ENCODE measurements around the gene HHATL. TPM values are rescaled to one million over a fixed set of nuclear protein-coding genes. Genes with fewer than 3 reads are reported as not detected.
A peak's percentile ranks its signal among the peaks of the same experiment; 100 is the strongest.

Gene HHATL
- total and polyA plus RNA-seq, 4 donors = 1.4 to 1.5 TPM; not detected in 2

DNA sequence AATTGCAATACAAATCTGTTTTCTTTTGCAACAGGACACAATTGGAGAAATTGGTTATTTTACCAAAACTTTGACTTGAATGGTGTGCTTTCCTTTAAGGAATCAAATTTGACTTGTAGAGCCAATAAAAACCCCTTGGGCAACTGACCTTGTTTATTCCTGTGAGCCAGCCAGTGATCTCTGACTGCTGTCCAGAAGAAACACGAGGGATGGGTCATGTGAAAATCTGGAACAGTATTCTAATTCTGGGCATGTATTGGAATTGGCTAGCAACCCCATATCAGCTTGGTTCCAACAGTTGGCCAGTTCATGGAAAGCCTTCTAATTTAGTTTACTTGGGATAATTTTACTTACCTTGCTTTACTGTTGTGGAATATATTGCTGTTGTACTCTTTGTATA, 19.1 kb upstream of the HHATL start:
- Histone ChIP-seq H3K36me3 (ENCODE audit: control insufficient read depth in 1 of 2, insufficient read depth in 2 of 2, low read length in 1 of 2) (no peaks in the 10 kb centered on the region), H3K27me3 (ENCODE audit: control insufficient read depth in 1 of 2, insufficient read depth in 2 of 2, low read length in 1 of 2) (no peaks in the 10 kb centered on the region), H3K4me1 (ENCODE audit: control insufficient read depth in 1 of 2, insufficient read depth in 2 of 2, low read length in 2 of 2) (no peaks in the 10 kb centered on the region), H3K27ac (ENCODE audit: low read depth in 1 of 2, low read length in 2 of 2) (no peak overlapping the region), H3K4me3 (ENCODE audit: low read length in 2 of 2) (no peak overlapping the region), H3K9me3 (ENCODE audit: control insufficient read depth, low read length) (no peaks in the 10 kb centered on the region)
- WGBS, 2 donors = 7 to 10% methylated on average over 1 of the region's 1 CpG
- no peak for DNase-seq
- intact Hi-C loops (cut with DNase I) = no loop called here
- peak; percentile 74 for ATAC-seq (ENCODE audit: low FRiP score)

DNA sequence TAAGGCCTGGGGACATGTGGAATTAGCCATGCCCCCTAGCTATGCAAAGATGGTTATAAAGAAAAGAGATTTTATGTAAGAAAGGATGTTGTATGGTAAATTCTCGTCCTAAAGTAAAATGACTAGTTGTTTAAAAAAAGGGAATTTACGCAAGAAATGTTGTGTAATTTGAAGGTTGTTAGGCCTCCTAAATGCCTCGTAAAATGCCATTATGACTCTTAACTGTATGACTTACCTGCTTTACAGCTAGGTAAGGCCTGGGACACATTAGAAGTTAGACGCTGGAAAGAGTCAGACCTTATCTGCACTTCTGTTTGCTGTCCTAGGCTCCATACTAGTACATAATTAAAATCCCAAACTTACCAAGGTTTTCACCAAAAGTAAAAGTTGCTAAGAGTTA, 17.5 kb upstream of the HHATL start:
- 94 to 95% methylated on average over 4 of the region's 4 CpGs for WGBS, 2 donors
- no peak for ATAC-seq (ENCODE audit: low FRiP score)

DNA sequence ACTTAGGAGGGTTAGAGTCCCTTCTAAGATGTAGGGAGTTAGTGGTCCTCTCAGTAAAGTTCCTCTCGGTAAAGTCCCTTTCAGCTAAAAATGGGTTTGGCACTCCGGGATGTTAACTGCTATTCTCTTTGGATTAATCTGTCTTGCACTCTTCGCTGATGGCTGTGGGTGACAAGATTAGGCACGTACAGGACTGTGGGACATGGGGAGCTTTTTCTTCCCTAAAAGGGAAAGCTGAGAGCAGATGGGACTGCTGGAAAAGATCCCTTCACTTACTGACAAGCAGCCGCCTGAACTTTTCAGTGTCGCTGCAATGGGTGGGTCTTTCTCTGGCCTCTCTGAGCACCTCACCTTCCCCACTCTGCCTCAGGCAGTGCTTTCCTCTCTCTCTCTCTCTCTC, 16.4 kb upstream of the HHATL start:
- DNase-seq (no peak), ATAC-seq (ENCODE audit: low FRiP score) (no peak)
- intact Hi-C loops (cut with DNase I) = no loop called here
- 86 to 88% methylated on average over 6 of the region's 6 CpGs for WGBS, 2 donors
- H3K36me3 ChIP-seq (ENCODE audit: control insufficient read depth in 1 of 2, insufficient read depth in 2 of 2, low read length in 1 of 2) = no peaks in the 10 kb centered on the region
- no peaks in the 10 kb centered on the region for H3K4me1 ChIP-seq (ENCODE audit: control insufficient read depth in 1 of 2, insufficient read depth in 2 of 2, low read length in 2 of 2)
- H3K4me3 ChIP-seq (ENCODE audit: low read length in 2 of 2) = no peak overlapping the region
- H3K27me3 ChIP-seq (ENCODE audit: control insufficient read depth in 1 of 2, insufficient read depth in 2 of 2, low read length in 1 of 2) = no peaks in the 10 kb centered on the region
- no peaks in the 10 kb centered on the region for H3K9me3 ChIP-seq (ENCODE audit: control insufficient read depth, low read length)
- no peak overlapping the region for H3K27ac ChIP-seq (ENCODE audit: low read depth in 1 of 2, low read length in 2 of 2)

More for the DNA sequence above, 17.5 kb upstream of the HHATL start:
- Histone ChIP-seq H3K4me1 (ENCODE audit: control insufficient read depth in 1 of 2, insufficient read depth in 2 of 2, low read length in 2 of 2) (no peaks in the 10 kb centered on the region), H3K36me3 (ENCODE audit: control insufficient read depth in 1 of 2, insufficient read depth in 2 of 2, low read length in 1 of 2) (no peaks in the 10 kb centered on the region), H3K4me3 (ENCODE audit: low read length in 2 of 2) (no peak overlapping the region), H3K27me3 (ENCODE audit: control insufficient read depth in 1 of 2, insufficient read depth in 2 of 2, low read length in 1 of 2) (no peaks in the 10 kb centered on the region), H3K27ac (ENCODE audit: low read depth in 1 of 2, low read length in 2 of 2) (no peak overlapping the region), H3K9me3 (ENCODE audit: control insufficient read depth, low read length) (no peaks in the 10 kb centered on the region)
- no peak for DNase-seq
- intact Hi-C loops (cut with DNase I) = no loop called here

DNA sequence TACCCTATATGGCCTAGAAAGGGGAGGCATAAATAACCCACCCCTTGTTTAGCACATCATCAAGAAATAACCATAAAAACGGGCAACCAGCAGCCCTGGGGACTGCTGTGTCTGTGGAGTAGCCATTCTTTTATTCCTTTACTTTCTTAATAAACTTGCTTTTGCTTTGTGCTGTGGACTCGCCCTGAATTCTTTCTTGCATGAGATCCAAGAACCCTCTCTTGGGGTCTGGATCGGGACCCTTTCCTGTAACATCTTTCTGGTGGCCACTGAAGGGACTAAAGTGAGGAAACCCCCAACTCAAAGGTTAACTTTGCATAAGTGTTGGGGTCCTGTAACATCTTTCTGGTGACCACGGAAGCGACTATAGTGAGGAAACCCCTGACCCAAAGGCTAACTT, 15.7 kb upstream of the HHATL start:
- DNase-seq (no peak), ATAC-seq (ENCODE audit: low FRiP score) (no peak)
- H3K4me1 ChIP-seq (ENCODE audit: control insufficient read depth in 1 of 2, insufficient read depth in 2 of 2, low read length in 2 of 2) = no peaks in the 10 kb centered on the region
- no peak overlapping the region for H3K27ac ChIP-seq (ENCODE audit: low read depth in 1 of 2, low read length in 2 of 2)
- H3K36me3 ChIP-seq (ENCODE audit: control insufficient read depth in 1 of 2, insufficient read depth in 2 of 2, low read length in 1 of 2) = no peaks in the 10 kb centered on the region
- H3K9me3 ChIP-seq (ENCODE audit: control insufficient read depth, low read length) = no peaks in the 10 kb centered on the region
- intact Hi-C loops (cut with DNase I) = no loop called here
- H3K27me3 ChIP-seq (ENCODE audit: control insufficient read depth in 1 of 2, insufficient read depth in 2 of 2, low read length in 1 of 2) = no peaks in the 10 kb centered on the region
- no peak overlapping the region for H3K4me3 ChIP-seq (ENCODE audit: low read length in 2 of 2)
- 89% methylated on average over 5 of the region's 5 CpGs for WGBS, 2 donors

DNA sequence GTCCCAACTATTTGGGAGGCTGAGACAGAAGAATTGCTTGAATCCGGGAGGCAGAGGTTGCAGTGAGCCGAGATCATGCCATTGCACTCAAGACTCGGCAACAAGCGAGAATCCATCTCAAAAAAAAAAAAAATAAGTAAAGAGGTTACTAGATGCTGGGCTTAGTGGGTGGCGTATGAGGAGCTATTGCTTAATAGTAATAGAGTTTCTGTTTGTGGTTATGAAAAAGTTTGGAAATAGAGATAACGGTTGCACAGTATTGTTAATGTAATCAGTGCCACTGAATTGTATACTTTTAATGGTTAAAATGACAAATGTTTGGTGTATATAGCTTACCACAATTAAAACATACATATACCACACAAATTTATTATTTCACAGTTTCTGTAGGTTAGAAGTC, 14.7 kb upstream of the HHATL start:
- ATAC-seq (ENCODE audit: low FRiP score) = no peak
- intact Hi-C loops (cut with DNase I) = no loop called here
- WGBS, 2 donors = 93 to 96% methylated on average over 6 of the region's 6 CpGs

DNA sequence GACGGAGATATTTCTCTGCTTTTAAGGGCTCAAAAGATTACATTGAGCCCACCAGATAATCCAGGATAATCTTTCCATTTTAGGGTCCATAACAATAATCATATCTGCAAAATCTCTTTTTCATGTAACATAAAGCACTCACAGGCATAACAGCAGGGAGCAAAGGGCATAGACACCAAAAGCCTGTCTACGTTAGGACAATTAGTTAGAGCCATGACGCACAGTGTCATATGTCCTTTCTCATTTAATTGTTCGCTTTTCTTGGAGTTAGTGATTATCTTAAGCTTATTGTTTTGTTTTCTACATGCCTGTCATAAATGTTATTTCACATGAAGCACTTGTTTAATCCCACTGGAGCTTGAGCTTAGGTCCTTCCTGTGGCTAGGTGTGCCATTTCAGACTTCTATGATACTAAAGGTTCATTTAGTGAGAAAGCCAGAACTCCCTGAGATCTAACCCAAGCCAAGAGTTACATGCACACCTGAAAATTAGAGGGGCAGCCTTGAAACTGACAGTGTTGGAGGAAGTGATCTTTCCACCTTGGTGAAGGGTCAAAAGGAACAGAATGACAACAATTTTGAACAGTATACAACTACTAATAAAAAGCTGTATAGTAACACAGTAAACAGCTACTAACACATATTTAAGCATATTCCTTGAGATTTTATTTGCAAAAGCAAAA, 11.7 kb upstream of the HHATL start:
- no peaks in the 10 kb centered on the region for H3K9me3 ChIP-seq (ENCODE audit: control insufficient read depth, low read length)
- H3K27me3 ChIP-seq (ENCODE audit: control insufficient read depth in 1 of 2, insufficient read depth in 2 of 2, low read length in 1 of 2) = no peaks in the 10 kb centered on the region
- WGBS, 2 donors = 88% methylated on average over 4 of the region's 4 CpGs
- DNase-seq (no peak), ATAC-seq (ENCODE audit: low FRiP score) (no peak)
- intact Hi-C loops (cut with DNase I) = no loop called here
- H3K4me3 ChIP-seq (ENCODE audit: low read length in 2 of 2) = no peak overlapping the region
- no peaks in the 10 kb centered on the region for H3K36me3 ChIP-seq (ENCODE audit: control insufficient read depth in 1 of 2, insufficient read depth in 2 of 2, low read length in 1 of 2)
- H3K4me1 ChIP-seq (ENCODE audit: control insufficient read depth in 1 of 2, insufficient read depth in 2 of 2, low read length in 2 of 2) = no peaks in the 10 kb centered on the region
- H3K27ac ChIP-seq (ENCODE audit: low read depth in 1 of 2, low read length in 2 of 2) = no peak overlapping the region

More for the DNA sequence above, 14.7 kb upstream of the HHATL start:
- Histone ChIP-seq H3K4me1 (ENCODE audit: control insufficient read depth in 1 of 2, insufficient read depth in 2 of 2, low read length in 2 of 2) (no peaks in the 10 kb centered on the region), H3K4me3 (ENCODE audit: low read length in 2 of 2) (no peak overlapping the region), H3K9me3 (ENCODE audit: control insufficient read depth, low read length) (no peaks in the 10 kb centered on the region), H3K27me3 (ENCODE audit: control insufficient read depth in 1 of 2, insufficient read depth in 2 of 2, low read length in 1 of 2) (no peaks in the 10 kb centered on the region), H3K27ac (ENCODE audit: low read depth in 1 of 2, low read length in 2 of 2) (no peak overlapping the region), H3K36me3 (ENCODE audit: control insufficient read depth in 1 of 2, insufficient read depth in 2 of 2, low read length in 1 of 2) (no peaks in the 10 kb centered on the region)
- no peak for DNase-seq

DNA sequence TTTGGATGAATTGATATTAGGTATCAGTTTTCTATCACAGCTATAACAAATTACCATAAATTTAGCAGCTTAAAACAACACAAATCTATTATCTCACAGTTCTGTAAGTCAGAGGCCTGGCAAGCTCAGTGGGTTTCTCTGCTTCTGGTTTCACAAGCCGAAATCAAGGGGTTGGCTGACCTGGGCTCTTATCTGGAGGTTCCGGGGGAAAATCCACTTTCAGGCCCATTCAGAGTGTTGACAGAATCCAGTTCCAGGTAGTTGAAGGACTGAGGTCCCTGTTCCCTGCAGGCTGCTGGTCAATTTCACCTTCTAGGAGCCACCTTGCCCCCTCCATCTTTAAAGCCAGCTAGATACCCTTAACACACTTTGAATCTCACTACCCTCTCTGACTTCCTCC, 11.1 kb upstream of the HHATL start:
- H3K27ac ChIP-seq (ENCODE audit: low read depth in 1 of 2, low read length in 2 of 2) = no peak overlapping the region
- no peaks in the 10 kb centered on the region for H3K4me1 ChIP-seq (ENCODE audit: control insufficient read depth in 1 of 2, insufficient read depth in 2 of 2, low read length in 2 of 2)
- DNase-seq = no peak
- WGBS, 2 donors = 93% methylated on average over 2 of the region's 2 CpGs
- no peaks in the 10 kb centered on the region for H3K36me3 ChIP-seq (ENCODE audit: control insufficient read depth in 1 of 2, insufficient read depth in 2 of 2, low read length in 1 of 2)
- H3K9me3 ChIP-seq (ENCODE audit: control insufficient read depth, low read length) = no peaks in the 10 kb centered on the region
- no peak for ATAC-seq (ENCODE audit: low FRiP score)
- H3K4me3 ChIP-seq (ENCODE audit: low read length in 2 of 2) = no peak overlapping the region
- H3K27me3 ChIP-seq (ENCODE audit: control insufficient read depth in 1 of 2, insufficient read depth in 2 of 2, low read length in 1 of 2) = no peaks in the 10 kb centered on the region
- intact Hi-C loops (cut with DNase I) = no loop called here

DNA sequence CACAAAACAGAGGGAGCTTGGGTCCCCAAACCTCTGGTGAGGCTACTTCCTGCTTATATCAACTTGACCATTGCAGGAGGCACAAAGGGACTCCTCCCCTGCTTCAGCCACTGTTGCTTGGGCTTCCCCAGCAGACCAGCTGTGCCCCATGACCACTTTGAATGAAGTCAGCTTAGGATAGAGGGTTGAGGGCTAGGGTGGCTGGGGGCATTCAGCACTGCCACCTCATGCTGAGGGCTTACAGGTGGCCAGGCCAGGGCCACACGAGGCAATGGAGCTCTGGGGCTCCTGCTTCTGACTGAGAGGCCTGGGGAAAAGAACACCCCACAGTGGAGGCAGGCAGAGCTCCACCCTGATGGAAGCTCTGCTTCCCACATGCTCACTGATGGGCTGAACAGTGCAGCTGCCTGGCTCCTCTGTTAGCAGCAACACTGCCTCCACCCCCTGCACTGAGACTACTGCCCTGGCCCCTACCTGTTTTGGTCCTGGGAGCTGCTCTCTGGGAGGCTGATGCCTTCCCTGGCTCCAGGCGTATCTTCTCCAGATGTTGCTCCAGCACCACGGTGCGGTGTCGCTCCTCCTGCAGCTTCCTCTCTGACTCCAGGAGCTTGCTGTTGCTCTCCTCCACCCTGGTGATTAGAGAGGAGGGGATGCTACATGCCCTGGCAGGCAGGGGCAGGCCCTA, 10.2 kb upstream of the HHATL start:
- DNase-seq (no peak), ATAC-seq (ENCODE audit: low FRiP score) (no peak)
- no peaks in the 10 kb centered on the region for H3K4me1 ChIP-seq (ENCODE audit: control insufficient read depth in 1 of 2, insufficient read depth in 2 of 2, low read length in 2 of 2)
- no peaks in the 10 kb centered on the region for H3K36me3 ChIP-seq (ENCODE audit: control insufficient read depth in 1 of 2, insufficient read depth in 2 of 2, low read length in 1 of 2)
- H3K27me3 ChIP-seq (ENCODE audit: control insufficient read depth in 1 of 2, insufficient read depth in 2 of 2, low read length in 1 of 2) = no peaks in the 10 kb centered on the region
- no peak overlapping the region for H3K27ac ChIP-seq (ENCODE audit: low read depth in 1 of 2, low read length in 2 of 2)
- WGBS, 2 donors = 81 to 84% methylated on average over 5 of the region's 5 CpGs
- intact Hi-C loops (cut with DNase I) = no loop called here
- no peaks in the 10 kb centered on the region for H3K9me3 ChIP-seq (ENCODE audit: control insufficient read depth, low read length)
- H3K4me3 ChIP-seq (ENCODE audit: low read length in 2 of 2) = no peak overlapping the region

DNA sequence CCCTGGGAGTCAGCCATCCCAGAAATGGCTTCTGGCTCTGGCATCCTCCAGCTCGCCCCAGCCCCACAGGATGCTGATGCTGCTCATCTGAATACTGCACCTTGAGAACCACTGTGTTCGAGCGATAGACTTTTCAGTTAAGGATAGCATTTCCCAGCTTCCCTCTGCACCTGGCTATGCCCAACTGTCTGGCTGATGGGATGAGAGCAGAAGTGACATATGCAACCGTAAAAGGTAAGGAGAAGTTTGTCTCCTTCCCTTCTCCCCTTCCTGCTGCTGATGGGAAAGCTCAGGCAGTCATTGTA, 9.7 kb upstream of the HHATL start:
- DNase-seq (peak in 1 of 2 donors; percentile 51), ATAC-seq (ENCODE audit: low FRiP score) (no peak)
- H3K27ac ChIP-seq (ENCODE audit: low read depth in 1 of 2, low read length in 2 of 2) = no peak overlapping the region
- WGBS, 2 donors = 95 to 97% methylated on average over 4 of the region's 4 CpGs
- no peak overlapping the region for H3K4me3 ChIP-seq (ENCODE audit: low read length in 2 of 2)
- no peaks in the 10 kb centered on the region for H3K27me3 ChIP-seq (ENCODE audit: control insufficient read depth in 1 of 2, insufficient read depth in 2 of 2, low read length in 1 of 2)
- H3K36me3 ChIP-seq (ENCODE audit: control insufficient read depth in 1 of 2, insufficient read depth in 2 of 2, low read length in 1 of 2) = no peaks in the 10 kb centered on the region
- no peaks in the 10 kb centered on the region for H3K4me1 ChIP-seq (ENCODE audit: control insufficient read depth in 1 of 2, insufficient read depth in 2 of 2, low read length in 2 of 2)
- intact Hi-C loops (cut with DNase I) = no loop called here
- no peaks in the 10 kb centered on the region for H3K9me3 ChIP-seq (ENCODE audit: control insufficient read depth, low read length)

All from aorta (tissue), 5 donors.